ENCODE data around the gene MCTP1. TPM values are rescaled to one million over a fixed set of nuclear protein-coding genes. Genes with fewer than 3 reads are reported as not detected.

The MCTP1 gene
- total RNA-seq, 4 donors from 2014 or later: 28.7 to 117 (median 48.2) TPM

DNA sequence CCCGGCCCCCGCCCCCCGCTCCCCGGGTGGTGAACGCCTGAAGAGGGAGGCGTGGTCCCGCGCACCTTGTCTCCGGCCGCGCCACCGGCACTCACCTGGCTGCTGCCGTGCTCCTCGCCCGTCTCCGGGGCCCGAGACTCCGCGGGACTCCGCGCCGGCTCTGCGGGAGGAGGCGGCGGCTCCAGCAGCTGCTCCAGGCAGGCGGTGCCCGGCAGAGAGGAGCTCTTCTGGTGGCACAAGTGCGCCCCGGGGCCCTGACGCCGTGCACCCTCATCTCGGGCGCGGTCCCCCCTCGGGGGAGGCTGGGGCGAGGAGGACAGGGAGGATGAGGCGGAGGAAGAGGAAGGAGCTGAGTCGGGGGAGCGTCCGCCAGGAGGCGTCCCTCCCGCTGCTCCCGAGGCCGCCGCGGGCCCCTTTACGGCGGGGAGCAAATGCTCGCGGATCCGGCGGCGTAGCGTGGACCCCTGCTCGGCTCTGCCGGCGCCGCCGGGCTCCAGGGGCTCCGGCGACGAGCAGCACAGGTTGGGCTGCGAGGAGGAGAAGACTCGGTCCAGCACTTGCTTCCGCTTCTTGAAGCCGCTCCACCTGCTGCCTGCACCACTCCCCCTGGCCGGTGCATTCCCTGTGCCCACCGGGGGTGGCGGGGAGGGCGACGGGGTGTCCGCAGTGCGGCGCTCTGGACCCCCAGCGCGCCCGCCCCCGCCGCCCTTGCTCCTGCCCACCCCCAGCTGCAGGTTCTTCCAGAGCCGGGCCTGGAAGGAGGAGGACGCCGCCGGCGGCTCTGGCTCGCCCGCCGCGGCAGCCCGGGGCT is 928 bp downstream of the MCTP1 start:
- WGBS, 2 donors: 1% methylated on average over 54 to 55 of the region's 89 CpGs
- H3K27me3 ChIP-seq: peaks cover 0 to 69% of the 10 kb centered on the region in 2 donors
- TF ChIP-seq, protein P1, sequence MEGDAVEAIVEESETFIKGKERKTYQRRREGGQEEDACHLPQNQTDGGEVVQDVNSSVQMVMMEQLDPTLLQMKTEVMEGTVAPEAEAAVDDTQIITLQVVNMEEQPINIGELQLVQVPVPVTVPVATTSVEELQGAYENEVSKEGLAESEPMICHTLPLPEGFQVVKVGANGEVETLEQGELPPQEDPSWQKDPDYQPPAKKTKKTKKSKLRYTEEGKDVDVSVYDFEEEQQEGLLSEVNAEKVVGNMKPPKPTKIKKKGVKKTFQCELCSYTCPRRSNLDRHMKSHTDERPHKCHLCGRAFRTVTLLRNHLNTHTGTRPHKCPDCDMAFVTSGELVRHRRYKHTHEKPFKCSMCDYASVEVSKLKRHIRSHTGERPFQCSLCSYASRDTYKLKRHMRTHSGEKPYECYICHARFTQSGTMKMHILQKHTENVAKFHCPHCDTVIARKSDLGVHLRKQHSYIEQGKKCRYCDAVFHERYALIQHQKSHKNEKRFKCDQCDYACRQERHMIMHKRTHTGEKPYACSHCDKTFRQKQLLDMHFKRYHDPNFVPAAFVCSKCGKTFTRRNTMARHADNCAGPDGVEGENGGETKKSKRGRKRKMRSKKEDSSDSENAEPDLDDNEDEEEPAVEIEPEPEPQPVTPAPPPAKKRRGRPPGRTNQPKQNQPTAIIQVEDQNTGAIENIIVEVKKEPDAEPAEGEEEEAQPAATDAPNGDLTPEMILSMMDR (IDR thresholded peaks at IDR 0.05): peak; percentile 8 to 40 (median 24)
- TF ChIP-seq POLR2A (IDR thresholded peaks at IDR 0.05) (no peak), EP300 (IDR thresholded peaks at IDR 0.05) (no peak)

DNA sequence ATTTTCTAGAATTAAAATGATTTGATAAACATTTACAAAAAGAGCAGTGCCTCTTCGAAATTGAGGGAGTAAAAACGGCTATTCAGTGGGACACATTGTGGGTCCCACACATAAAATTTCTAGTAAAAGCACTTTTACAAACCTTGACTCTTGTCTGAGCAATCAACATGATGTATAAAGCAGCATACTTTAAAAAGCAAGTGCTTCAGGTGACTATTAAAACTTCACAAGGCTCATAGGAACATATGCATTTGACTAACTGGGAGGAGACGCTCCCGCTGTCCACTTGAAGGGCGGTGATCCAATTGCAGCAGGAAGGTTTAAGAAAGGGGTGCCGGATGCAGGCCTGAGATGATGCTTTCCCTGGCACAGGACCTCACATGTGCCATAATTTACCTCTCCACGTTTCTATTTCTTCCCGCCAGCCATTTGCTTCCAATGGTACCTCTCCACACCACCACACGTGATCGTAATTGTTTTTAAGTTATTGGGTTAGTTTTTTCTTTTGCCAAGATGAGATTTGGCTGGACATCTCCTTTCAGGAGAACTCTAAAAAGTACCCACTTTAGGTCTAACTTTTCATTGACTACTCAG is 1.8 kb downstream of the MCTP1 start:
- Histone ChIP-seq H3K4me3 (peak overlapping the region; percentile 30 to 71 (median 58)), H3K27ac (no peak overlapping the region), H3K9me3 (no peaks in the 10 kb centered on the region), H3K4me1 (peaks cover 0 to 26% (median 15%) of the 10 kb centered on the region in 4 donors), H3K36me3 (no peaks in the 10 kb centered on the region), H3K27me3 (peaks cover 0 to 69% of the 10 kb centered on the region in 2 donors)
- WGBS, 2 donors: 39 to 41% methylated on average over 10 of the region's 10 CpGs
- TF ChIP-seq, protein P1 (IDR thresholded peaks at IDR 0.05): no peak
- DNase-seq (ENCODE audit: low spot score in 2 of 2): no peak

More for the DNA sequence above, 928 bp downstream of the MCTP1 start:
- H3K4me3 ChIP-seq: peak overlapping the region; percentile 30 to 71 (median 58)
- no peak for DNase-seq (ENCODE audit: low spot score in 2 of 2)
- no peaks in the 10 kb centered on the region for H3K9me3 ChIP-seq
- H3K36me3 ChIP-seq: no peaks in the 10 kb centered on the region
- peaks cover 0 to 26% (median 15%) of the 10 kb centered on the region in 4 donors for H3K4me1 ChIP-seq
- no peak overlapping the region for H3K27ac ChIP-seq

DNA sequence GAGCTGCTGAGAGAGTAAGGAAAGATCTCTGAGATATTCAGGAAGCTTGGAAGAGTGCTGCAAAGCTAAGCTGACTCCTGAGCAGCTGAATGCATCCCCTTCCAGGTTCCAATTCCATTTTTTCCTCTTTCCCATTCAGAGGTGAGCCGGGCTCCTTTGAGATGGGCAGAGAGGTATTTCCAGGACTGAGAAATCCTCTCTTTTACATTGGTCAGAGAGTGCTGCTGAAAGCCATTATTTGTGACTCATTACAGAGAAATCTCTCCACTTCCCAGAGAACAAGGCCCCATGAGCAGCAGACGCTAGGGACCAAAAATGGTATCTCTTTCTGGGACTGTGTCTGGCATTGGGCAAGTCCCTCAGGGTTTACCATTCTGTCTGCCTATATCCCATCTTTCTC is 3.7 kb downstream of the MCTP1 start:
- TF ChIP-seq POLR2A (IDR thresholded peaks at IDR 0.05) (no peak), EP300 (IDR thresholded peaks at IDR 0.05) (no peak)
- H3K9me3 ChIP-seq: no peaks in the 10 kb centered on the region

DNA sequence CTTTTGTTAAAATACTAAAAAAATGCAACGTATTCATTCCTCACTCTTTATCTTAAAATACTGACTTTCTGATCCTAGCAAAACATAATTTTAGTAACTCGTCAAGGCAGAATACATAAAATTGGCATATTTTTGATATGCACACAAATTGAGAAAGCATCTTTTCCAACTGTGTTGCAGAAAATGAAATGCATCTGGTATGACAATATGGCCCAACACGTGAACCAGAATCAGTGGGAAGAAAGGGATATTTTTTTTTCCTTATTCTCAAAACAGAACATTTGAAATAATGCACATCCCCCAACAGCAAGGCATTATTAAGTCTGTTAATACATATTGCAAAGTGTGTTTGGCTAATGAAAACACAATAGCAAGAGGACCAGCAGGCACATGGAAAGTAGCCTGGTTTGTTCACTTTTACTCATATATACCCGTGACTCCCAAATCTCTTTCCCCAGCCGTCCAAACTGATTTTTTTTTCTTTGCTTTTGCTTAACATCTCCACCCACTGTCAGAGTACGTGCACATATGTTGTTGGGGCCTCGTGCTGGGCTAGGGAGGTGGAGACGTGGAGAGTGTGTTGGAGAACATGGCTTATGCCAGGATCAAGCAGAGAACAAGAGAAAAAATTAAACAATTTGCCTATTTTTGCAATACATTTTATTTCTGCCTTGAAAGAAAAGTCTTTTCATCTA is 4.3 kb downstream of the MCTP1 start:
- DNase-seq (ENCODE audit: low spot score in 2 of 2): no peak
- H3K27ac ChIP-seq: no peak overlapping the region
- TF ChIP-seq EP300 (IDR thresholded peaks at IDR 0.05) (no peak), POLR2A (IDR thresholded peaks at IDR 0.05) (no peak)
- TF ChIP-seq, protein P1 (IDR thresholded peaks at IDR 0.05): no peak
- 65 to 68% methylated on average over 8 of the region's 8 CpGs for WGBS, 2 donors
- H3K36me3 ChIP-seq: no peaks in the 10 kb centered on the region
- peaks cover 0 to 52% of the 10 kb centered on the region in 2 donors for H3K27me3 ChIP-seq
- peaks cover 0 to 25% (median 15%) of the 10 kb centered on the region in 4 donors for H3K4me1 ChIP-seq
- no peak overlapping the region for H3K4me3 ChIP-seq
- H3K9me3 ChIP-seq: no peaks in the 10 kb centered on the region

More for the DNA sequence above, 3.7 kb downstream of the MCTP1 start:
- Histone ChIP-seq H3K27ac (no peak overlapping the region), H3K27me3 (peaks cover 0 to 59% of the 10 kb centered on the region in 2 donors), H3K4me1 (peaks cover 0 to 26% (median 15%) of the 10 kb centered on the region in 4 donors), H3K36me3 (no peaks in the 10 kb centered on the region), H3K4me3 (no peak overlapping the region)
- WGBS, 2 donors: 60 to 88% methylated on average over 2 of the region's 2 CpGs
- no peak for DNase-seq (ENCODE audit: low spot score in 2 of 2)

DNA sequence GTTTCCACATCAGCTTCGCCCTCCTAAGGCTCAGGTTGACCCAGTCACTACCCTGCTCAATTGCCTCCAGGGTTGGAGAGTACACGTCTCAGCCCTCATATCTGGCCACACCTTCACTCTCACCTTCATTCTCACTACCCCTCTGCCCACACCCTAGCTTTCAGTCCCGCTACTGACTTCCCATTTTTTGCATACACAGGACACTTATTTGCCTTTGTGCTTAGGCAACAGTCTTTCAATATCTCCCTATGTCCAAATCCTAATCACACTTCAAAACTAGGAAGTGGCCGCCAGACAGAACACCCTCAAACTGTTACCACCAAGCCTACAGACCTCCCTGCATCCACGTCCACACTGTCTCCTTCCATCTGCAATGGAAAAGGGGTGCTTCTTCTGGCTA is 10.9 kb downstream of the MCTP1 start:
- WGBS, 2 donors: 77 to 81% methylated on average over 5 of the region's 5 CpGs

More for the DNA sequence above, 10.9 kb downstream of the MCTP1 start:
- H3K4me3 ChIP-seq: no peak overlapping the region
- TF ChIP-seq, protein P1 (IDR thresholded peaks at IDR 0.05): no peak
- TF ChIP-seq POLR2A (IDR thresholded peaks at IDR 0.05) (no peak), EP300 (IDR thresholded peaks at IDR 0.05) (no peak)
- DNase-seq (ENCODE audit: low spot score in 2 of 2): no peak
- H3K27me3 ChIP-seq: peaks cover 0 to 4% of the 10 kb centered on the region in 2 donors
- no peaks in the 10 kb centered on the region for H3K9me3 ChIP-seq
- no peak overlapping the region for H3K27ac ChIP-seq
- no peaks in the 10 kb centered on the region for H3K4me1 ChIP-seq
- no peaks in the 10 kb centered on the region for H3K36me3 ChIP-seq

All from tibial nerve (tissue), 4 donors.